NCI-H524 (cell line): ENCODE data around the gene CD69.
"Not testable (repeated sequence)": the region's sequence is repeated elsewhere in the genome, so short reads cannot be mapped to it uniquely, and the experiment has no call there.

Source experiments
- DNase-seq, 2 experiments: peaks; one replicate each; lab custom pipeline; 2025; lab: John Stamatoyannopoulos, UW

Gene CD69

GRCh38 chr12:9719790-9720189 is 40.9 kb downstream of the CD69 start:
- no peak for DNase-seq

DNA sequence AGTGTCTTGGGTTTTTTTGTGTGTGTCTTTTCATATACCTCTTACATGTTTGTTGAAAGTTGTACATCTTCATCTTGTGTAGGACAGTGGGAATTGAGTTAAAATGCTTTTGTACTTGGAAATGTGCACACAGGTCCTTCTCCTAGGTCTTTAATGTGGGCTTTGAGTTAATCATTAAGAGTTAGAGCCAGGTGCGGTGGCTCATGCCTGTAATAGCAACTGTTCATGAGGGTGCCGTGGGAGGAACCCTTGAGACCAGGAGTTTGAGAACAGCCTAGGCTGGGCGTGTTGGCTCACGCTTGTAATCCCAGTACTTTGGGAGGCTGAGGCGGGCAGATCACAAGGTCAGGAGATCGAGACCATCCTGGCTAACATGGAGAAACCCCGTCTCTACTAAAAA is 41.7 kb downstream of the CD69 start:
- DNase-seq: no peak

DNA sequence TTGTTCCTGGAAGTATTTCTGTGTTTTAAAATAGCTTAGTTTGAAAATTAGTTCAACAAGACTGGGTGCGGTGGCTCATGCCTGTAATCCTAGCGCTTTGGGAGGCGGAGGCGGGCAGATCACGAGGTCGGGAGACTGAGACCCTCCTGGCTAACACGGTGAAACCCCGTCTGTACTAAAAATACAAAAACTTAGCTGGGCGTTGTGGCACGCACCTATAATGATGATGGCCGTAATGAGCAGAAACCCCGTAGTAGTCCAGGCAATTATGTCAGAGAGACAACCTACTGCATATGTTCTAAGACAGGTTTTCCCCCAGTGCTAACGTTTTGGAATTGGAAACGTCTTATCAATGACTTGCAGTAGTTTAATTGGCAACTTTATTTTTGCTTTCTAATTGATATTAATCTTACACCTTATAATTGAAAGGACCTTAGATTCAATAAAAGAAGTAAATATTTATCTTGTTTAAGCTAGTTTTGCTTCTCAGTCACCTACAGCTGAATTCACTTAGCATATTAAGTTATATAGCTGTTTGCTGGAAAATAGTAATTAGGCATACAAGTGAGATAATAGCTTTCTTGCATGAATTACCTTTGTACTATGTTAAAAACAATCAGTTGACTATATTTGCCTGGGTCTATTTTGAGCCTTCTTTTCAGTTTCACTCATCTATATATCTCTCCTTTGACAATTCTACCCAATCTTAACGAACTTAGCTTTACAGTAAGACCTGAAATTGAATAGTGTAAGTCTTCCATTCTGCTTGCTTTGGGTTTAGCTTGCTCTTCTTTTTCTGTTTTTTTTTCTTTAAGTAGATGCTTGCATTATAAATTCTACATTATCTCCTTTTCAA is 43.4 kb downstream of the CD69 start:
- DNase-seq: no peak

- not testable (repeated sequence) for DNase-seq
These were observed 47.6 kb downstream of the CD69 start for GRCh38 chr12:9713032-9713558.

DNA sequence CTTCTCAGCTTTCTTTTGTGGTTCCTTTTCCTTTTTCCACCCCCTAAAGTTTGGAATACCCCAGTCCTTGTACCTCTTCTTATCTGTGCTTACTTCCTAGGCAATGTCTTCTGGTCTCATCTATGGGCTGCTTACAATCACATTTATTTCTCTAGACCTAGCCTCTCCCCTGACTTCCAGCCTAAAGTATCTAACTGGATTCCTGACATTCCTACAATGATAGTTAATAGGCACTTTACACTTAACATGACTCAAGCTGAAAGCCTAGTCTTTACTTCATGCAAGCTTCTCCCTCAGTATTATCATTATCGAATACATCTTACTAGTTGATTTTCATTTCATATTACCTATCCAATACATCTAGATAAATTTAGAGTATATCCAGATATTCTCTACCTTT is 49.0 kb downstream of the CD69 start:
- DNase-seq: no peak

DNA sequence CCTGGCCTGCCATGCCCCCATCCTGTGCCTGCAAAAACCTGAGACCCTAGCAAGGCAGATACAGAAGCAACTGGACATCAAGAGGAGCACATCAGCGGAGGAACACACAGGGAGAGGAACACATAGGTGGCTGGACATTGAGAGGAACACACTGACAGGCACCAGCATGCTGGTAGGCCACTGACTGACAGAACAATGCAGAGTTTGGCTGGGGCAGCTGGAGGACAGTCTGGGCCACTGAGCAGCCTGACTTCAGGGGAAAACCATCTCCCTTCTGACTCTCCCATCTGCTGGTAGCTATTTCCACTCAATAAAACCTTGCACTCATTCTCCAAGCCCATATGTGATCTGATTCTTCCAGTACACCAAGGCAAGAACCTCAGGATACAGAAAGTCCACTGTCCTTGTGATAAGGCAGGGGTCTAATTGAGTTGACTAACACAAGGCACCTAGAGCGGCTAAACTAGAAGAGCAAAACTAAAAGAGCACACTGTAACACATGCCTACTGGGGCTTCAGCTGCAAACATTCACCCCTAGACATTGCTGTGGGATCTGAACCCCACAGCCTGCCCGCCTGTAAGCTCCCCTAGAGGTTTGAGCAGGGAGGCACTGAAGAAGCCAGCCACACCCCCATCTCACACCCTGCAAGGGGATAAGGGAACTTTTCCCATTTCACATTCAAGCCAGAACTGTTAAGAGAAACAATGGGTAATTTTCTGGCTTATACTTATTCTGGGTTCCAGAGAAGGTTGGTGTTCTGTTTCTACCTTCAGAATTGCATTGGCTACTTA is 49.9 kb downstream of the CD69 start:
- DNase-seq: no peak

DNA sequence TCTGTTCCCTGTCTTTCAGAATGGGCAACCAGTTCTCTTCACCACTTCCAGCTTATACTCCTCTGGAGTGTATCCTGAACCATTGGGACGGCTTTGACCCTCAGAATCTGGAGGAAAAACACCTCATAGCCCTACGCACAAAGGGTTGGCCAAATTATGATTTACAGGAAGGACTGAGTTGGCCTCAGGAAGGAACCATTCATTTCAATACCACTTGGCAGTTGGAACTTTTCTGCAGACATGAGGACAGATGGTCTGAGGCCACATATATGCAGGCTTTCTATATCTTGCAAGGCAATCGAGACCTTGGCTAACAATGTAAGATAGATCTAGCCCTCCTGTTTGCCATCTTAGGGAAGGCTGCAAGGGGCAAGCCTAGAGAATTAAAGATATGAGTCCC is 51.8 kb downstream of the CD69 start:
- DNase-seq: no peak

DNA sequence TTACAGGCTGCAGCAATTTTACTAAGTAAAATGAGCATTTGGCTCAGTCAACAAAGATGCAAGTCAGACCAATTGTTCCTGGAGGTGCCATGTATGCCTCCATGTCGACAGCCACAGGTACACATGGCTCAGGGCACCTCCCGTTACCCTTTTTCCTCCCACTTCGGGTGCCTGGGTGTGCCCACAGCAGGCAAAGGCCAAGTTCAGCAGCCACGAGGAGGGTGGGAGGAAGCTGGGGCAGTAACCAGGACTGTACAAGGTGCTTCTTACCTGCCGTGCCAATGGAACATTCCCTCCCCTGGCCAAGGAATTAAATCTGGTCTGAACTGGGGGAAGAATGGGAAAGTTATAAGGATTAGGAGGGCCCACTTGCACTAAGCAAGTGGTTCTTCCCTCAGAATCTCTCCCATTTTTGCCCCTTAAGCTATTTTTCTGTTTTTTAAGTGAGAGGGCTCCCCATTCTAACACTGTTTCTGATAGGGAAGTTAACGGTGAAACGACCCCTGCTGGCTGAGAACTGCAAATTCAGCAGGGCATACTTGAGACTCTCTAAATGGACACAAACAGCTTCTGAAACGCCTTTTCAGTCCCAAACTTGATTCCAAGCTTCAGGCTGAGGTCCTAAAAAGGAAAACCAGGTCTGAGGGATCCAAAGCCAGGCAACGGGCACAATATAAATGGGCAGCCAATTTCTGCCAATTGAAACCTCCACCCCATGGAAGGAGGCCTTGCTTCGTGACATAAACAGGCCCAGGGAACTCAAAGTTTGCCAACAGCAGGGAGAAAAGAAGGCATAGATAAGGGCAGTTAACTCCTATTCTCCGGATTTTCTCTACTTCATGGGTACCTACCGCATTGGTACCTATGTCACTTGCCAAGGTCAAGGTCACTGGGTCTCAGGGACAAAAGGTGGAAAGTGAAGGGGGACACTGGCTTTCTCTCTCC is 52.6 kb downstream of the CD69 start:
- DNase-seq: peak in 1 of 2 experiments; percentile 20

DNA sequence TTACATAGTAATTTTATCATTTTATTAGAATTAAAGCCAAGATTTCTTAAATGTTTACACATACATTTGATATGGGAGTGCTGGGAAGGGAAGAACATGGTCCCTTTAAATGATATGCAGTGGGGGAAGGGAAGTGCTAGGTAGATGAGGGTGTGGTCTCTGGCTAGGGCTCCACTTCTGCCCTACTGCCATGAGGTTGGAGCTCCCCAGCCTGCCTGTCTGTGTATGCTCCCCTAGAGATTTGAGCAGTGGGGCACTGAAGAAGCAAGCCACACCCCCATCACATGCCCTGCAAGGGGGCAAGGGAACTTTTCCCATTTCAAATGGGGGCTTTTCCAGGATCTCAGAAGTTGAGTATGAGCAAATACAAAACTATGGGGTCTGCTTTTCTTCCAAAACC is 53.3 kb downstream of the CD69 start:
- DNase-seq: no peak

DNA sequence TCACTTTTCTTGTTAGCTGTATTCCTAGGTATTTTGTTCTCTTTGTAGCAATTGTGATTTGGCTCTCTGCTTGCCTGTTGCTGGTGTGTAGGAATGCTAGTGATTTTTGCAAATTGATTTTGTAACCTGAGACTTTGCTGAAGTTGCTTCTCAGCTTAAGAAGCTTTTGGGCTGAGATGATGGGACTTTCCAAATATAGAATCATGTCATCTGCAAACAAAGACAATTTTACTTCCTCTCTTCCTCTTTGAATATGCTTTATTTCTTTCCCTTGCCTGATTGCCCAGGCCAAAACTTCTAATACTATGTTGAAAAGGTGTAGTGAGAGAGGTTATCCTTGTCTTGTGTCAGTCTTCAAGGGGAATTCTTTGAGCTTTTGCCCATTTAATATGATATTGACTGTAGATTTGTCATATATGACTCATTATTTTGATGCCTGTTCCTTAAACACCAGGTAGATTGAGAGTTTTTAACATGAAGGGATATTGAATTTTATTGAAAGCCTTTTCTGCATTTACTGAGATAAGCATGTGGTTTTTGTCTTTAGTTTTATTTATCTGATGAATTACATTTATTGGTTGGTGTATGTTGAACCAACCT is 54.5 kb downstream of the CD69 start:
- DNase-seq: no peak

GRCh38 chr12:9704561-9704960 is 56.1 kb downstream of the CD69 start:
- DNase-seq: not testable (repeated sequence)
